ENCODE results near the gene COG8.
A peak's percentile ranks its signal among the peaks of the same experiment; 100 is the strongest.

Gene COG8

GRCh38 chr16:69286941-69287713 lies 52.2 kb downstream of the COG8 start:
- DNase-seq (ENCODE audit: low spot score) = peak; percentile 48

- no peak for DNase-seq (ENCODE audit: low spot score)
These were observed 54.1 kb downstream of the COG8 start for GRCh38 chr16:69285240-69285639.

GRCh38 chr16:69283851-69284250 lies 55.5 kb downstream of the COG8 start:
- DNase-seq (ENCODE audit: low spot score) = no peak

- no peak for DNase-seq (ENCODE audit: low spot score)
These were observed 62.0 kb downstream of the COG8 start for GRCh38 chr16:69277413-69277812.

All from AG08395 (cell line).